ENCODE data around the gene PTOV1.

Gene PTOV1

DNA sequence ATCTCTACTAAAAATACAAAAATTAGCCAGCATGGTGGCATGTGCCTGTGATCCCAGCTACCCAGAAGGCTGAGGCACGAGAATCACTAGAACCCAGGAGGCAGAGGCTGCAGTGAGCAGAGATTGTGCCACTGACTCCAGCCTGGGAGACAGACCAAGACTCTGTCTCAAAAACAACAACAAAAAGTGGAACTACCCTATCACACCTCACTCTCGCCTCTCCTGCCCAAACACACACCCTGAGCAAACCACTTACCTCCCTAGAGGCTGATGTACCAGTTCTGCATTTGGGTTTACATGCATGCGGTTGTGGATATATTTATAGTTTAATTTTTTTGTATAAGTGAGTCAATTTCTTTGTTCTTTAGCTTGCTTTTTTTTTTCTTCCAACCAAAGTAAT lies 7.7 kb upstream of the PTOV1 start:
- DNase-seq (ENCODE audit: low read depth in 2 of 2) = no peak

DNA sequence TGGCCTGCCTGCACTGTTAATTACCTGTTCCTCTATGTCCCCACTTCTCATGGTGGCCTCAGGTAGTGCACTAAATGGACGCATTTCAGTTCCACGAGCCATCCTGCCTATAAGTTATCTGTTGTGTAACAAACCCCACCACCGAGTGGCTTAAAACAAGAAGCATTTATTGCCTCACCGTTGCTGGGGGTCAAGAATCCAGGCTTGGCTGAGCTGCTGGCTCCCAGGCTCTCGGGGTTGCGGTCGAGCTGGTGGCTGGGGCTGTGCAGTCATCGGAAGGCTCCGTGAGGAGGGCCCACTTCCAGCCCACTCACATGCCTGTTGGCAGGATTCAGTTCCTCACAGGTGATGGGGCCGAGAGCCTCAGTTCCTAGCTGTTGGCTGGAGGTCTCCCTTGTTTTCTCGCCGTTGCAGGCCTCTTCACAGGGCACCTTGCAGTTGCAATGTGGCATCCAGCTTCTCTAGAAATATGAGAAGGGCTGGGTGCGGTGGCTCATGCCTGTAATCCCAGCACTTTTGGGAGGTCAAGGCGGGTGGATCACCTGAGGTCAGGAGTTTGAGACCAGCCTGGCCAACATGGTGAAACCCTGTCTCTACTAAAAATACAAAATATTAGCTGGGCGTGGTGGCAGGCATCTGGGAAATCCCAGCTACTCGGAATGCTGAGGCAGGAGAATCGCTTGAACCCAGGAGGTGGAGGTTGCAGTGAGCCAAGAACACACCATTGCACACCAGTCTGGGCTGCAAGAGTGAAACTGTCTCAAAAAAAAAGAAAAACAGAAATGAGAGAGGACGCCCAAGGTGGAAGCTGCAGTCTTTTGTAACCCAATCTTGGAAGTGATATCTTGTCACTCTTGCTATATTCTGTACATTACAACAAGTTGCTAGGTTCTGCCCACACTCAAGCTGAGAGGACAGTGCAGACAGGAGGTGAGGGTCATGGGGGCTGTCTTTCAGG lies 6.5 kb upstream of the PTOV1 start:
- no peak for DNase-seq (ENCODE audit: low read depth in 2 of 2)

DNA sequence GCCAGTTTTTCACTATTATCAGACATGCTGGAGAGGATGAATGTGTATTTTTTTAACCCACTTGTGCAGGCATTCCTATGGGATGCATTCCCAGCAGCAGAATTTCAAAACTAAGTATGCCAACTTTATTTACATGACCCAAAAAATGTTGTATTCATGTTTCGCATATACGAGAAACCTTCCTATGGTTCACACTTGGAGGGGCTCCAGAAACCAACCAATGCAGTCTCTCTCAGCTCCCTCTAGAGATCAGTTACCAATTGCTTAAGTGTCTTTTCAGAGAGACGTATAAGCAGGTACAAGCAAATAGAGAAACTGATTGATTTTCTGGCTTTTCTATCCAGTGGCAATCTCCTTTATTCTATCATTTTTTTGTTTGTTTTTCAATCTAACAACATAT lies 5.5 kb upstream of the PTOV1 start:
- no peak for DNase-seq (ENCODE audit: low read depth in 2 of 2)

DNA sequence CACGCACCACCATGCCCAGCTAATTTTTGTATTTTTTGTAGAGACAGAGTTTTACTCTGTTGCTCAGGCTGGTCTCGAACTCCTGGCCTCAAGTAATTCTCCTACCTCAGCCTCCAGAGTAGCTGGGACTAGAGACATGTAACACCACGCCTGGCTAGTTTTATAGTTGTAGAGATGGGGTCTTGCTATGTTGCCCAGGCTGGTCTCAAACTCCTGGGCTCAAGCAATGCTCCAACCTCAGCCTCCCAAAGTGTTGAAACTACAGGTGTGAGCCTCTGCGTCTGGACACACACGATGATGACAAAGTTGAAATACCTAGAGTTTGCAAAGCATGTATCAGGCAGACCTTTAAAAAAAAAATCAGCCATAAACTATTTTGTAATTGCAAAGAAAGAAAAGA lies 4.6 kb upstream of the PTOV1 start:
- no peak for DNase-seq (ENCODE audit: low read depth in 2 of 2)

DNA sequence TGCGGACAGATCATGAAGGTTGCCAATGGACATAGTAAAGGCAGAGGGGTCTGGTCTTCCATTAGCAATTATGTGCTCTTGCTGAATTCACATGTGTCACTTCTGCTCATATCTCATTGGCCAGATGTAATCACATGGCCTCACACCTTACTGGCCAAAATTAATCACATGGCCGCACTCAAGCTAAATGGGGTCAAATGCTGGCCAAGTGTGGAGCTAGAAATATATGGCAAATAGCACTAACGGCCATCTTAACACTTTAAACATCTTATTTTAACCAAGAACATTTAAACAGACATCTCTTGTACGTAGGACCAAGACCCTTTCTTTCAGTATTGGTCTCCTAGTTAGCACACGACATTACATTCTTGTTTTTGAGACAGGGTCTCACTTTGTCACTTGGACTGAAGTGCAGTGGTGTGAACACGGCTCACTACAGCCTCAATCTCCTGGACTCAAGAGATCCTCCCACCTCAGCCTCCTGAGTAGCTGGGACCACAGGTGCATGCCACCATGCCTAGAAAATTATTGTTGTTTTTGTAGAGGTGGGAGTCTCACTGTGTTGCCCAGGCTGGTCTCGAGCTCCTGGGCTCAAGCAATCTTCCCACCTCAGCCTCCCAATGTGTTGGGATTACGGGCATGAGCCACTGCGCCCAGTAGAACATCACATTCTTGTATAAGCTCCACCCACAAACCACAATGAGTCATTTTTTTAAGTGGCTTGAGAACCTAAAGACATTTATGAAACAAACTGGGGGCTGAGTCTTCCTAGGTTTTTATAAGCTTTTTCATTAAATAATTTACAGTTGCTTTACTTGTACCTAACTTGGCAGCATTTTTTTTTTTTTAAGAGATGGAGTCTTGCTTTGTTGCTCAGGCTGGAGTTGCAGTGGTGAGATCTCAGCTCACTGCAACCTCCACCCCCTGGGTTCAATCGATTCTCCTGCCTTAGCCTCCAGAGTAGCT lies 2.9 kb upstream of the PTOV1 start:
- no peak for DNase-seq (ENCODE audit: low read depth in 2 of 2)

DNA sequence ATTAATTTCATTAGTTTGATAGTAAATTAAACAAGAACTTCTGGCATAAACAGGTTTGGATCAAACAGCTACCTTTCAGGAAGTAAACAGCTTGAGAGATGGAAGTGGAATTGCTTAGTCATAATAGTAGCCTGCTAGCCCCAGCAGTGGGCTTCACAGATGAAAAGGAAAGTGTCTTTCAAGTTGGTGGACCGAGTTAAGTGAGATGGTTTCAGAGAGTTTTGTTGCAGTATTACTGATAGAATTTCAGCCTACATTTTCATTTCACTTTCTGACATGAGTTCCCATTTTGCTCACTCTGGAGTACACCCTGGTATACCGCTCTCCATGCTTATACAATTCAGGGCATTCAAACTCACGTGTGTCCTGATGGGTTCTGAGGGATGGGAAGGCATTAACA lies 2.0 kb upstream of the PTOV1 start:
- no peak for DNase-seq (ENCODE audit: low read depth in 2 of 2)

DNA sequence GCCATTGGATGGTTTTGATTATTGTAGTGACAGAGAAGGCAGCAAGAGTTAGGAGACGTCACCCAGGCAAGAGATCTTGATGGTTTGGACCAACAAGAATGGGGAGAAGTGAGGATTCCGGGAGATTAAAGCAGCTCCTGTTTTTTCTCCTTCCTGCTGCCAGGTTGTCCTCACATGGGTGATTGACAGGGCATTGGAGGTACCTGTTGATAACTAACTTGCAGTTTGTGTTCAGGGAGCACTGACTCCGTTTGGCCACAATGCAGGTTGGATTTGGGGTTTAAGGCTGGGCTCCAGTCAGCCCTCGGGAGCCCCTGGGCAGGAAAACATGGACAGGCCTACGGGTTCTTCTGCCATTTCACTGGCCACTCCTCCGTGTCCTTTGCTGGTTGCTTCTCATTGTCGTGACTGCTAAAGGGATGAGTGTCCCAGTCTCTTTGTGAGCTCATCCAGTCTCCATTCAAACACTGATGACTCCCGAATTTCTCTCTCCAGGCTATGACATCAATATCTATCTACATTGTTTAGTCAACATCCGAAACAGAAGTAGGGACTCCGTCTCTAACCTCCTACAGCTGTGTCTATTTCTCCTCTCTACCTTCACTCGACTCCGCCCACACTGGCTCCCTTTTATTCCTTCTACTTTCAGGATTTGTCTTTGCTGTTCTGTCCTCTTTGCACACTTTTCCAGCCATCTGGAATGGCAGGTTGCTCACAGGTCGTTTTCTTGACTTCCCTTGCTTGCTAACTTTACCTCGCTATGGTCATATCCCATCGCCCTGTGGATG lies 1.3 kb upstream of the PTOV1 start:
- DNase-seq (ENCODE audit: low read depth in 2 of 2) = no peak

DNA sequence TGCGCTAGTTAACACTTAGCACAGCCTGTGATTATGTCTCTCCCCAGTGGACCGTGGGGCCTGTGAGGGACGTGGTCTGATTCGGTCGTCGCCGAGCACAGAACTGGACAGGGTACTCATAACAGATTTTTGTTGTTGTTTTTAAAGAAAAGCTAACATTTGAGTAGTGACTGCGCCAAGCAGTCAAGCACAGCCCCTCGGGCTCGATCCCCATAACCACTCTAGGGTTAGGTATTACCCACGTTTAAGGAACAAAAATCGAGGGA lies 805 bp upstream of the PTOV1 start:
- DNase-seq (ENCODE audit: low read depth in 2 of 2) = no peak

DNA sequence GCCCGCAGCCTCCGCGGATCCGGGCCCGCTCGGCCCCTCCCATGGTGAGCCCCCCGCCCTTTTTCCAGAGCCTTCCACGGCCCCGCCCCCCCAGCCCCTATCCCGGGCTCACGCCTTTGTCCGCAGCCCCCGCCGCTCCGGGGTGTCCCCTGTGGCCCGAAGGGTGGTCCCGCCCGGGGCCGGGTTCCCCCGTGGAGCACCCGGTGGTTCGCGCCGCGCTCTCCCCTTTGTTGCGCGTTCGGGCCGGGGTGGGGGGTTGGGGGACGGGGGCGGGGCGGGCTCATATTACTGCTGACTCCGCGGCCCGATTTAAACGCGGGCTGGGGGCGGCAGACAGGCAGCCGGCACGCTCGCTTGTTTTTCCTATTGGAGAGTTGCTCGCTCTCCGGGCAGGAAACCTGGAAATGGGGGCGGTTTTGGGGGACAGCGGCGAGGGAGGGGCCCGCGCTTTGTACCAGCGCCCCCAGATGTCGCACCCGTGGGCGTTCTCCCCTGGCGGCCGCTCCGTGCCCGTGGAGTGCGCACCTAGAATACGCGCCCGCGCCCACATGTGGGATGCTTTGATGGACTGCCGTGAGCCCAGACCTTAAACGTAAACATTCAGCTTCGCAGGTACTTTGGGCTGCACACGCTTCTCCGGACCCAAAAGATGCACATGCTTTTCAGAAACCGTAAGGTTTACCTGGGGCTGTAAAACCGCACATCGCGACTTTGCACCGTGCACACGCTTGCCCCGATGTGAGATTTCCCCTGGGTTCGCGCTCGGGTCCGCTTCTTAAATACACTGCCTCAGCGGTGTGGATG lies 699 bp downstream of the PTOV1 start:
- no peak for DNase-seq (ENCODE audit: low read depth in 2 of 2)

DNA sequence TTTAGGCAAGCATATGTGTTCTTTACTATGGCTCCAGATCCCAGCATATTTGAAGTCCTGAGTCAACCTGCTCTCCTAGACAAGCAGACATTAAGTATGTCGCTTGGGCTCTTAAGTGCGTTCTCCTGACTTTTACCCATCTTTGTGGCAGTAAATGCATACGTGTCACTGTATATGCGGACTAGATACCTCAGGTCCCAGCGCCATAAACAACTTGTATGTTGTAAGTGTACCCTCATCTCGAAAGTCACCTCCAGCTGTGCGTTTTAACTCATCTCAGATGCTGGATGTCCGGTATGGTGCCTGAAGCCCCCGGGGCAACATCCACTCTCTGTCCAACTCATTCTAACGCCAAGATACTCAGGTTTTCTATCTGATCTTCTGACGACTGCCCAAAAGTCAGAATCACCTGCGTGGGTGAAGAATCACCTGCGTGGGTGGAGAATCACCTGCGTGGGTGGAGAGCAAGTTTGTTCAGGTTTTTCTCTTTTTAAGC lies 1.7 kb downstream of the PTOV1 start:
- no peak for DNase-seq (ENCODE audit: low read depth in 2 of 2)

DNA sequence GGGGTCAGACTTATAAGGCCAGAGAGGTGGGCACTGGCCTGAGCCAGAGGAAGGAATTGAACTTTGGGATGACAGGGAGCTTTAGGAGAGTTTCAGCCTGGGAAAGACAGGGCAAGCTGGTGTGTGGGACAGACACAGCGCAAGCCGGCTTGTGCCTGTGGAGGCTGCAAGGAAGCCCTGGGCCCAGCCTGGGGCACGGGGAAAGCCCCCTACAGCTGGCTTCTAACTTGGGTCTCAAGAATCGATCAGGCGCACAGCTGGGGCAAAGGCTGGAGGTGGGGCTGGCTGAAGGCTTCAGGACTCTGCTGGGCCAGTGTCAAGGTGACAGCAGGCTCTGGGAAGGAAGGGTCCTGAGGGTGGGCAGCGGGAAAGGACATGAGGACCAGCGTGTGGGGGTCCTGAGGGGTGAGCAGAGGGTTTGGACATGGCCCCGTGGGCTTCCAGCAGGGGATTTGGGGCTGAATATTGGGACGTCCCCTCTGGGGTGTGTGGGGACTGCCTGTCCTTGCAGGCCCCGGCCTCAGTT lies 3.0 kb downstream of the PTOV1 start:
- DNase-seq (ENCODE audit: low read depth in 2 of 2) = no peak

DNA sequence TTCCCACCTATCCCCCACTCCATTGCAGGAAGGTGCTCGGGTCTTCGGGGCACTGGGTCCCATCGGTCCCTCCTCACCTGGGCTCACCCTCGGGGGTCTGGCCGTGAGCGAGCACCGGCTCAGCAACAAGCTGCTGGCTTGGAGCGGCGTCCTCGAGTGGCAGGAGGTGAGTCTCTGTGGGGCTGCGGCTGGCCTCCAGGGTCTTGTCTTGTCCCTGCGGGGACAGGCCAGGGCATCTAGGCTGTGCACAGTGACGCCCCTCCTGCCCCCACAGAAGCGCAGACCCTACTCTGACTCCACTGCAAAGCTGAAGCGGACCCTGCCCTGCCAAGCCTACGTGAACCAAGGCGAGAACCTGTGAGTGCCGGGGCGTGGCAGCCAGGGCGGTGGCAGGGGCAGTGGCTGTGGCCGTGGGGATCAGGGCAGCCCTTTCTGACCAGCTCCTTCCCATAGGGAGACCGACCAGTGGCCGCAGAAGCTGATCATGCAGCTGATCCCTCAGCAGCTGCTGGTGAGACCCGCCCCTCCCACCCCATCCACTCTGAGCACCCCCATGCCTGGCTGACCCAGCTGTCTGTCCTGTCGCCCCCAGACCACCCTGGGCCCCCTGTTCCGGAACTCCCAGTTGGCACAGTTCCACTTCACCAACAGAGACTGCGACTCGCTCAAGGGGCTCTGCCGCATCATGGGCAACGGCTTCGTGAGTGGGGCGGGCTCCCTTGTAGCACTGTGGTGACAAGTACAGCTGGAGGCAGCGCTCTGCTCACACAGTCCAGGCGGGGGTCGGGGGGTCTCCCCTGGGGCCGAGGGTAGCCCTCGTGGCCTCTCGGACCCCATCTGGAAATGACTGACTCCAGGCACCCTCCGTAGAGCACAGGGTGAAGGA lies 3.7 kb downstream of the PTOV1 start:
- no peak for DNase-seq (ENCODE audit: low read depth in 2 of 2)

DNA sequence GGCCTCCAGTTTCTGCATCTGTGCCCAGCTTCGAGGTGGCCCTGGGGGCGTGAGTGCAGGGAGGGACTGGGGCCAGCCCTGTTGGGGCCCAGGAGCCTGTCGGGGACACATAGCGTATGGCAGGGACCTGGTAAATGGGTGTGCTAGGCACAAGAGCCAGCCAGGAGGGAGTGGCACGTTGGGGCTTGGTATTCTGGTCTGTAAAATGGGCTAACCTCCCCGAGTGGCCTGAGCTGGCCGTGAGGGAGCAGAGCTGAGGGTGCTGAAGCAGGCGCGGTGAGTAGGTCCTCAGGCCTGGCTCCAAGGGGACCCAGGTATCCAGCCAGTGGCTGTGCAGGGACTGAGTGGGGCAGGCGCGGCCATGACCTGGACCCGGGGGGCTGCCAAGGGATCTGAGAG lies 4.3 kb downstream of the PTOV1 start:
- no peak for DNase-seq (ENCODE audit: low read depth in 2 of 2)

DNA sequence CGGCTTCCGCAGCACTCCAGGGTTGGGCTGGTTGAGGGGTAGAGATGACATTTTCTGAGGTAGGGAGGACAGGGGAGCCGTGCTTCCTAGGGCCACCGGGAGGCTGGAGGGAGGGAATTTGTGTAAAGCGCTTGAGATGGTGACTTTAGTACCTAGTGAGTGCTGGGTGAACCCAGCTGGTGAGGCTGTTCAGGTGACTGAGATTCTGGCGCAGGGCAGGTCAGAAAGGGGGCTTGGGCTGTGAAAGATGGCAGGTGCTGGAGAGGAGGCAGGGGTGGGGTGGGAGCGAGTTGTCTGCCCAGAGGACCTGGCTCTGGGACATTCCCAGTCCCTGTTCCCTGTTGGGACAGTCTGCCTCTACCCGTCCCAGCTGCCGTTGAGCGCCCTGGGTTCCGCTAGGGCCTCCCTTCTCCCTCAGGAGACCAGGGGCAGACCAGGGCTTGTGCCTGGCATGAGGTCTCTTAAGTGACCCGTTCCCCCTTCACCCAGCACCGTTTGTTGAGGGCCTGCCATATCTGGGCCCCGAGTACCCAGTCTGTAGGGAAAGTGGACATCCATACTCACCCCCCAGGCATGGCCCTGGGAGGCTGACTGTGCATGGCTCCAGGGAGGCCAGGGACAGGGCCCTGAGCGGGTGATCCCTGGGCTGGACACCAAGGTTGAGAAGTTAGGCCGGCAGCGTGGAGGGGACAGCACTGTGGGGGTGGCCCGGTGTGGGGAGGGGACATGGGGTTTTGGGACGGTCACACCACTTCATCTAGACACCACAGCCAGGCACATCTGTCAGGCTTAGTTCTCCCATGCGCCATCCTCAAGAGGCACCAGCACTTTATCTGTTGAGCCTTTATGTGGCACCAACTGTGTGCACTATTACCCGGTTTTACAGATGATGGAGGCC lies 5.0 kb downstream of the PTOV1 start:
- no peak for DNase-seq (ENCODE audit: low read depth in 2 of 2)

DNA sequence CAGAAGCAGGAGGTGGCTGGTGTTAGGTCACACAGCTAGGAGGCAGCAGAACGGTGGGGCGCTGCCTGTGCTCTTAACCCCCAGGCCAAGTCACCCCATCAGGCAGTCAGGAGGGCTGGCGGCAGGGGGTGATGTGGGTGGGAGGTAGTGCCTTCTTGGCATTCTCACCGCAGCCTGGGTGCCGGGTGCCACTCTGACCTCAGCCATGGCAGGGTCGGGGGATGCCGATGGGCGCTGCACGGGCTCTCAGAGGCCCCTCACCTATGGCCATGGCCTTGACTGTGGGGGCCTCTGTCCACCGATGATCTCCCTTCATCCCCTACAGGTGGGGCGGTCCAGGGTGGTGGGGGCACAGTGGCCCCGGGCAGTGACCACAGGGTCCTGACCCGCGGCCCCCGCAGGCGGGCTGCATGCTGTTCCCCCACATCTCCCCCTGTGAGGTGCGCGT lies 5.6 kb downstream of the PTOV1 start:
- DNase-seq (ENCODE audit: low read depth in 2 of 2) = no peak

DNA sequence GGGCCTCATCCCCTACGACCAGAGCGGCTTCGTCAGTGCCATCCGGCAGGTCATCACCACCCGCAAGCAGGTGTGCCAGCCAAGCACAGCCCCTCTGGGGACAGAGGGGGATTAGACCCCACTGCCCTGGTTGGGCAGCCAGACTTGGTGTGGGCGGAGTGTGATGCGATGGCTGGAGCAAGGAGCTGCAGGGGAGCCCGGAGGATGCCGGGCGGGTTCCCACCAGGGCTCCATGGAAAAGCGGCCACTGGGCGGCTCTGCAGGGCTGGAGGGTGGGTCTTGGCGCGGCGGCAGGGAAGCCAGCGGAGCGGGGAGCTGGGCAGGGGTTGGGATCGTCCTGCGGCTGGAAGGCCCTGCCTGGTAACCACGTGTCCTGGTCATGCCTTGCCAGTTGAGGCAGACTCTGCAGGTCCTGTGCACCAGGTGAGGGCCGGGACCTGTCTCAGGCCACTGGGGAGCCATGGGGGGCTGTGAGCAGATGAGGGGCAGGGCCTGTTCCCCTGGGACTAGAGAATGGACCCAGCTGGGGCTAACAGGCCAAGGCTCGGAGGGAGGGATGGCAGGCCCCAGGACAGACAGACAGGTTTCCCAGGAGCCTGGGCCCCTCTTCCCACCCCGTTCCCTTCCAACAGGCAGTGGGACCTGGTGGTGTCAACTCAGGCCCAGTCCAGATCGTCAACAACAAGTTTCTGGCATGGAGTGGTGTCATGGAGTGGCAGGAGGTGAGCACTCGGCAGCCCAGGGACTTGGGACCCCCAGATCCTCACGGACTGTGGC lies 6.3 kb downstream of the PTOV1 start:
- no peak for DNase-seq (ENCODE audit: low read depth in 2 of 2)

DNA sequence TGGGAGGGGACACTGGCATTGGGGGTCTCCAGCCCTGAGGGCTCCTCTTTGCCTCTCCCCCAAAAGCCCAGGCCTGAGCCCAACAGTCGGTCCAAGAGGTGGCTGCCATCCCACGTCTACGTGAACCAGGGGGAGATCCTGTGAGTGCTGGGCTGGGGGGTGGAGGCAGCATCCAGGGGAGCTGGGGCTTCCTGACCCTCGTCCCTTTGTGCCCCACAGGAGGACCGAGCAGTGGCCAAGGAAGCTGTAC lies 6.8 kb downstream of the PTOV1 start:
- DNase-seq (ENCODE audit: low read depth in 2 of 2) = no peak
